Activated CD8-positive, alpha-beta memory T cell treated with anti-CD3 and anti-CD28 coated beads for 1 hour (primary cell): ENCODE data around the gene MPPED1.

Source experiments
- DNase-seq, 2 donors: peaks; one replicate each; pipeline ENCODE4 v3.0.0-alpha.2; 2020; ENCODE audit warnings: low read depth in 1 of 2; ENCODE audit errors: extremely low read depth in 1 of 2

MPPED1 gene

GRCh38 chr22:43491177-43491576 is 79.4 kb downstream of the MPPED1 start:
- DNase-seq = no peak

- DNase-seq = no peak
These were observed 79.9 kb downstream of the MPPED1 start for GRCh38 chr22:43491737-43492136.

- DNase-seq = no peak
These were observed 81.5 kb downstream of the MPPED1 start for GRCh38 chr22:43493297-43493696.

GRCh38 chr22:43497956-43498855 is 86.4 kb downstream of the MPPED1 start:
- DNase-seq = no peak

DNA sequence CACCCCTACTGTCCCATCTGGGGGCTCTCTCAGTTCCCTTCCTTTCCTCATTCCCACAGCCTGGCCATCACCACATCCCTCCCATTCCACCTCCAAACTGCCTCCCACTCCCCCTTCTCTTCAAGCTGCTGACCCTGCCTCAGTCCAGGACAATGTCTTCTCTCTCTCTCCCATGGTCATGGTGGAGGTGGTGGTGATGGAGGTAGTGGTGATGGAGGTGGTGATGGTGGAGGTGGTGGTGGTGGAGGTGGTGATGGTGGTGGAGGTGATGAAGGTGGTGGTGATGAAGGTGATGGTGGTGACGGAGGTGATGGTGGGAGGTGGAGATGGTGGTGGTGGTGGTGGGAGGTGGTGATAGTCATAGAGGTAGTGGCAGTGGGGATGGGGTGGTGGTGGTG is 87.0 kb downstream of the MPPED1 start:
- no peak for DNase-seq

GRCh38 chr22:43500792-43501785 is 89.3 kb downstream of the MPPED1 start:
- DNase-seq = no peak

DNA sequence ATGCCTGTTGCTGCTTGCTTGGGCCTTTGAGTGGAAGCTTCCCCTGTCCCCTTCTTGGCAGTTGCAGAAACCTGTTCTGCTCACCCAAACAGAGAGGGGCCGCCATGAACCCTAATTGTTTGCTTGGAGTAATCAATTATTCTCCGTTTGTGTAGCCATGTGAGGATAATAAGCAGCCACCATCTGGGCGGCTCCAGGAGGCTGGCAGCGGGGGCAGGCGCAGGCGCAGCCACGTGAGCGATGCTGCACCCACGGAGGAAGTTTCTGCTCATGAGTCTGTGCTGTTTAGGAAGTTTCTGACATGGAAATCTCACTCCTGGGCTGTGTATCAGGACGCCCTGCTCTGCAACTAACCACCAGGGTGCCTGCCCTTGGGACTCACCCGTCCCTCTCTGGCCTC is 90.1 kb downstream of the MPPED1 start:
- DNase-seq = no peak

DNA sequence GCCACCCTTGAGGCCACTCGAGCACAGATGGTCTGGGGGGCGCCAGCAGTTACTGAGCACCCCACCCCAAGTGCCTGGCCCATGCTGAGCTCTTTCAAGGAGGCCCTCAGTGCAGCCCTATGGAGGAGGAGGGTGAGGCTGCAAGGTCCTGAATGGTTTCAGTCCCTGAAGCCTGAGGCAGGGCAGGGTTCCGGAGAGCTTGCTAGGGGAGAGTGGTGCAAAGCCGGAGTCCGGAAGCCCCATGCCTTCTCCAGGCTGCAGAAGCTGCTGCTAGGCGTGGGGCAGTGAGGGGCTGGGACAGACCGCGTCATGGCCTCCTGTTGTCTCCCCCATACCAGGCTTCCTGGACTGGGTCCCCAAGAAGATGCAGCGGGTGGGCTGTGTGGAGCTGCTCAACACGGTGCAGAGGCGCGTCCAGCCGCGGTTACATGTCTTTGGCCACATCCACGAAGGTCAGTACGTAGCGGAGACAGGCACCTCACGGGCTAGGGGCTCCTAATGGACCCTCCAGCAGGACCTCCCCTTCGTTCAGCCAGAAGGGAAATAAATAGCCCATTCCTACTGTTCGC is 90.6 kb downstream of the MPPED1 start:
- DNase-seq = no peak

DNA sequence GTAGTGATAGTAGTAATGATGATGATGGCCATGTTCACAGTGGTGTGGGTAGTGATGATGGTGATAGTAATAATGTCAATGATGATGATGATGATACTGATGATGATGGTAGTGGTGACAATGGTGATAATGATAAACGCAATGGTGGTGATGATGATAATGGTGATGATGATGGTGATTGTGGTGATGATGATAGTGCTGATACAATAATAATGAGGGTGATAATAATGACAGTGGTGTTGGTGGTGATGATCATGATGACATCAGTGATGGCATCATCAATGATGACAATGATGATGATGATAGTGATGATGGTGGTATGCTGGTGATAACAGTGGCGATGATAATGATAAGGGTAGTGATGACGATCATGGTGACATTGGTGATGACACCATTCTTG is 92.3 kb downstream of the MPPED1 start:
- no peak for DNase-seq

DNA sequence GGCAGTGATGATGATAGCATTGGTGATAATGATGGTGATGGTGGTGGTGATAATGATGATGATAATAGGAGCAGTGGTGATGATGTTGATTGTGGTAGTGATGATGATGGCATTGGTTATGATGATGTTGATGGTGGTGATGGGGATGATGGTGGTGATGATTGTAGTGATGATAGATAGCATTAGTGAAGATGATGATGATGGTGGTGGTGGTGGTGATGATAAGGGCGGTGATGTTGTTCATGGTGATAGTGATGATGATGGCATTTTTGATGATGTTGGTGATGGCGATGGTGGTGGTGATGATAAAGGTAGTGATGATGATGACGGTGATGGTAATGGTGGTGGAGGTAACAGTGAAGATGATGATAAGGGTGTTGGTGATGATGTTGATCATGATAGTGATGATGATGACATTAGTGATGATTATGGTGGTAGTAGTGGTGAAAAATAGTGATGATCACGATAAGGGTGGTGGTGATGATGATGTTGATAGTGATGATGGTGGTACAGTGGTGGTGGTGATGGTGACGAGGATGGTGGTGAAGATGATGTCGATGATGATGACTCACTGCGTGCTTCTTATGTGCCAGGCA is 93.0 kb downstream of the MPPED1 start:
- DNase-seq = no peak

DNA sequence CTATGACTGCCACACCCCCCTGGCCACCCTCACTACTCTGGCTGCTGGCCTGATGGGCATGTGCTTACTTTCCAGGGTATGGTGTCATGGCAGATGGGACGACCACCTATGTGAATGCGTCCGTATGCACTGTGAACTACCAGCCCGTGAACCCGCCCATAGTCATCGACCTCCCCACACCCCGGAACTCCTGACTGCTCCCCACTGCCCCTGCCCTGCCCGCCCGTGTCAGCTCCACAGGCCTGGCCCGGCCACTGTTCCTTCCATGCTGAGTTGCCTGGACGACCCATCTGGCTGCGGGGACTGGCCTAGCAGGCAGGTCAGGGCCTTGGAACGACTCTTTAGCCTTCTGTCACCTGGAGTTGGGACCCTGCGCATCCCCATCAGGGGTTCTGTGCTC is 93.6 kb downstream of the MPPED1 start:
- DNase-seq = no peak

DNA sequence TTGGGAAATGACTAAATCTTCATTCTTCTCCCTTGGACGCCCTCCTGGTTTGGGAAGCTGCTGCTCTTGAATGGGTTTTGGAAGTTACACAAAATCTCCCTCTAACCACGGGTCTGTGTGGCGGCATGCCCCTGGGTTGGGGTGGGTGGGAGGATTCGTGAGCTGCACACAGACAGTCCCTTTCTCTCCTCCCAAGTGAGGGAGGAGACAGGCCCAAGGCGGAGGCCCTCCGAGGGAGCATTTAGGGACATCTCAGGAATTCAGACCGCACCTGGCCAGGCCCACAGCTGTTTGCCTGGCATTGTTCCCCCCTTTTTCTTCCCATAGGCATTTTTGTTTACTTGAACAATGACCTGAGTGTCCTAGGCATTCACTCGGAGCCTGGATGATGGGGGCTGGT is 94.1 kb downstream of the MPPED1 start:
- no peak for DNase-seq

- DNase-seq = no peak
These were observed 94.7 kb downstream of the MPPED1 start for GRCh38 chr22:43506487-43506886.

- no peak for DNase-seq
These were observed 95.4 kb downstream of the MPPED1 start for GRCh38 chr22:43507235-43507634.

GRCh38 chr22:43508489-43508888 is 96.7 kb downstream of the MPPED1 start:
- DNase-seq = no peak

GRCh38 chr22:43509337-43509736 is 97.5 kb downstream of the MPPED1 start:
- DNase-seq = no peak

- DNase-seq = no peak
These were observed 98.7 kb downstream of the MPPED1 start for GRCh38 chr22:43510281-43511070.

DNA sequence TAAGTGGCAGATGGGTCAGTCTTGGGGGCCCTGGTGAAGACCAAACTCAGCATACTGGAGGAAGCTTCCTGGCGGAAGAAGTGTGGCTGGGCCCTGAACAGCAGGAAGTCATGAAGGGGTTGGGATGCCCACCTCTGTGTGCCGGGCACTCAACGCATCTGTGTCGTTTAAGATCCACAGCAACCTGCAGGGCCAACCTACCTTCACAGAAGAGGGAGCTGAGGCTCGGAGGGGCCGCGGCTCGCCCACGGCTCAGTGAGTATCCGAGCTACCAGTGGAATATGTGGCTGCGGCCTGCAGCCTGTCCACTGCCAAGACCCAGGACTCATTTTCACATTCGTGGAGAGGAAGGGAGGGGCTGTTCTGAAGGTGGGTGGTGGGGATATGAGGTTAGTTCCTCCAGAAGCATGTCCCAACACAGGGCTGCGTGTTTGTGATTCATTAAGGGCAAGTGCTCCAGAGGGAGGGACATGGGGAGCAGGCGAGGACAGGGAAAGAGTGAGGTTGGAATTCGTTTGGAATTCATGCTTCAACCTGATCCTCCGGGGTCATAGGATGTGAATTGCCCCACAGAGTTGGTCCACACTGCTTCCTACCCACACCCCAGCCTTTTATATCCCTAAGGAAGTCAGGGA is 99.6 kb downstream of the MPPED1 start:
- no peak for DNase-seq

- DNase-seq = no peak
These were observed 100.5 kb downstream of the MPPED1 start for GRCh38 chr22:43512279-43512678.
